Measurements from ENCODE around the gene ZNF343. TPM values are rescaled to one million over a fixed set of nuclear protein-coding genes. Genes with fewer than 3 reads are reported as not detected.

Gene ZNF343
- total RNA-seq, 4 donors from 2014 or later = 11.0 to 16.3 (median 14.2) TPM

GRCh38 chr20:2476742-2477615 is 31.7 kb downstream of the ZNF343 start:
- Histone ChIP-seq H3K36me3 (no peaks in the 10 kb centered on the region), H3K4me3 (replicated peaks in 1 of 3) (no peak overlapping the region), H3K27ac (no peak overlapping the region), H3K4me1 (no peaks in the 10 kb centered on the region), H3K9me3 (no peaks in the 10 kb centered on the region), H3K27me3 (no peaks in the 10 kb centered on the region)
- no peak for DNase-seq
- intact Hi-C loops (cut with DNase I) = no loop called here
- TF ChIP-seq CTCF (IDR thresholded peaks at IDR 0.05) (no peak), POLR2A (IDR thresholded peaks at IDR 0.05) (no peak)
- 89 to 93% methylated on average over 5 of the region's 5 CpGs for WGBS, 2 donors

GRCh38 chr20:2475850-2476741 is 32.6 kb downstream of the ZNF343 start:
- no peak for TF ChIP-seq CTCF (IDR thresholded peaks at IDR 0.05)
- no peak for TF ChIP-seq POLR2A (IDR thresholded peaks at IDR 0.05)
- Histone ChIP-seq H3K4me1 (peaks cover 0 to 1% of the 10 kb centered on the region in 2 donors), H3K36me3 (no peaks in the 10 kb centered on the region), H3K27ac (no peak overlapping the region), H3K27me3 (no peaks in the 10 kb centered on the region), H3K4me3 (replicated peaks in 1 of 3) (no peak overlapping the region), H3K9me3 (no peaks in the 10 kb centered on the region)
- DNase-seq = no peak
- intact Hi-C loops (cut with DNase I) = no loop called here
- 94 to 97% methylated on average over 6 to 9 of the region's 9 CpGs for WGBS, 2 donors

GRCh38 chr20:2473516-2473915 is 35.2 kb downstream of the ZNF343 start:
- TF ChIP-seq CTCF (IDR thresholded peaks at IDR 0.05) (no peak), POLR2A (IDR thresholded peaks at IDR 0.05) (no peak)

GRCh38 chr20:2470423-2471193 is 38.1 kb downstream of the ZNF343 start, which contains the start of gene SNRPB:
Gene SNRPB (minus strand): TSS chr20:2470789. CDS start chr20:2470690, 99 bp downstream.
- peak; percentile 96 to 97 for DNase-seq
- peaks cover 8 to 15% of the 10 kb centered on the region in 2 donors for H3K4me1 ChIP-seq
- WGBS, 2 donors = 1% methylated on average over 45 to 53 of the region's 53 CpGs
- peak; percentile 20 to 97 for TF ChIP-seq POLR2A (IDR thresholded peaks at IDR 0.05)
- no peak for TF ChIP-seq CTCF (IDR thresholded peaks at IDR 0.05)
- H3K9me3 ChIP-seq = no peaks in the 10 kb centered on the region
- peaks cover 12 to 18% of the 10 kb centered on the region in 2 donors for H3K36me3 ChIP-seq
- H3K4me3 ChIP-seq (replicated peaks in 1 of 3) = peak within 1 kb of the TSS; percentile 22 to 84 (median 69)
- H3K27me3 ChIP-seq = no peaks in the 10 kb centered on the region
- peak within 1 kb of the TSS; percentile 91 to 98 (median 95) for H3K27ac ChIP-seq
- intact Hi-C loops (cut with DNase I) = loop anchor here (5.0 kb wide), 1 partner anchor 37 kb away; the partner anchor contains the start of gene ZNF343

More at GRCh38 chr20:2473516-2473915, 35.2 kb downstream of the ZNF343 start:
- no peaks in the 10 kb centered on the region for H3K36me3 ChIP-seq
- intact Hi-C loops (cut with DNase I) = loop anchor here (5.0 kb wide), 1 partner anchor 34 kb away; the partner anchor contains the start of gene ZNF343
- no peaks in the 10 kb centered on the region for H3K9me3 ChIP-seq
- H3K27me3 ChIP-seq = no peaks in the 10 kb centered on the region
- H3K4me3 ChIP-seq (replicated peaks in 1 of 3) = no peak overlapping the region
- peaks cover 8 to 13% of the 10 kb centered on the region in 2 donors for H3K4me1 ChIP-seq
- no peak for DNase-seq
- no peak overlapping the region for H3K27ac ChIP-seq
- 76 to 78% methylated on average over 4 of the region's 4 CpGs for WGBS, 2 donors

Measured in thyroid gland (tissue), 4 donors.